PC-3 (cell line): Measurements from ENCODE around the gene ACAD11. TPM values are rescaled to one million over a fixed set of nuclear protein-coding genes. Genes with fewer than 3 reads are reported as not detected.

ENCODE experiments used
- ATAC-seq: fragments of 200-7000 bp; cut with Tn5 transposase; 2 replicates; pipeline ENCODE4 v1.9.1; 2020; ENCODE audit warnings: mild to moderate bottlenecking, moderate library complexity
- BruUV-seq: library from RNA; stranded (reverse); fragments of 400-500 nt; replicated peaks from 2 replicates; lab custom pipeline; 2021; lab: Mats Ljungman, UMichigan
- CTCF ChIA-PET: fragments of 300-600 bp; sonication (Branson Sonifier 250); formaldehyde crosslinking; loops from one replicate; lab custom pipeline; 2022; ENCODE audit warnings: antibody characterized with exemption; lab: Charles Lee
- POLR2A ChIA-PET: fragments of 300-600 bp; sonication (Branson Sonifier 250); formaldehyde crosslinking; loops from one replicate; lab custom pipeline; 2022; ENCODE audit warnings: antibody characterized with exemption; ENCODE audit not compliant: unreplicated experiment; lab: Charles Lee
- DNase-seq: peaks from one replicate; pipeline ENCODE4 v3.0.0-alpha.2; 2015
- H2AFZ ChIP-seq: fragments of 300-600 bp; sonication (generic); 2 replicates; pipeline ENCODE4 v1.6.0; 2016; ENCODE audit warnings: antibody characterized with exemption, low read length
- H3F3A ChIP-seq: fragments of 300-600 bp; sonication (generic); one replicate; pipeline ENCODE4 v1.6.0; 2017; ENCODE audit warnings: antibody characterized with exemption, low read length, control low read depth, mild to moderate bottlenecking; ENCODE audit not compliant: unreplicated experiment
- H3K27ac ChIP-seq: fragments of 300-600 bp; sonication (generic); 2 replicates; pipeline ENCODE4 v1.5.1; 2016; ENCODE audit warnings: mild to moderate bottlenecking, low read length
- H3K27me3 ChIP-seq: fragments of 300-600 bp; sonication (generic); 2 replicates; pipeline ENCODE4 v1.6.1; 2016; ENCODE audit warnings: low read length, mixed read lengths
- H3K36me3 ChIP-seq: fragments of 300-600 bp; sonication (generic); 2 replicates; pipeline ENCODE4 v1.6.1; 2016; ENCODE audit warnings: low read depth, mixed run types, low read length, mixed read lengths
- H3K4me1 ChIP-seq: fragments of 300-600 bp; sonication (generic); 2 replicates; pipeline ENCODE4 v1.5.1; 2016; ENCODE audit warnings: low read length; ENCODE audit not compliant: insufficient read depth
- H3K4me2 ChIP-seq: fragments of 300-600 bp; sonication (generic); 2 replicates; pipeline ENCODE4 v1.6.0; 2016; ENCODE audit warnings: low read length
- H3K4me3 ChIP-seq: fragments of 300-600 bp; sonication (generic); 2 replicates; pipeline ENCODE4 v1.5.1; 2016; ENCODE audit warnings: mild to moderate bottlenecking, low read length, mixed read lengths
- H3K79me2 ChIP-seq: fragments of 300-600 bp; sonication (generic); 2 replicates; pipeline ENCODE4 v1.6.1; 2017; ENCODE audit warnings: low read length, mixed read lengths
- H3K9ac ChIP-seq: fragments of 300-600 bp; sonication (generic); 2 replicates; pipeline ENCODE4 v1.6.0; 2016; ENCODE audit warnings: mild to moderate bottlenecking, low read length
- H3K9me2 ChIP-seq: fragments of 300-600 bp; sonication (generic); replicated peaks from 2 replicates; pipeline ENCODE4 v1.6.1; 2016; ENCODE audit warnings: mixed run types, low read length, mixed read lengths
- H3K9me3 ChIP-seq: fragments of 300-600 bp; sonication (generic); 2 replicates; pipeline ENCODE4 v1.6.1; 2016; ENCODE audit warnings: low read length, mixed read lengths
- H4K20me1 ChIP-seq: fragments of 300-600 bp; sonication (generic); 2 replicates; pipeline ENCODE4 v1.6.1; 2016; ENCODE audit warnings: low read length, mixed read lengths
- EZH2 ChIP-seq: fragments of 300-600 bp; sonication (generic); IDR thresholded peaks from one replicate; pipeline ENCODE4 v1.6.1; 2017; ENCODE audit warnings: antibody characterized with exemption, mild to moderate bottlenecking, low read length; ENCODE audit not compliant: unreplicated experiment
- EZH2phosphoT487 ChIP-seq: fragments of 300-600 bp; sonication (generic); IDR thresholded peaks from 2 replicates; pipeline ENCODE4 v1.6.1; 2018; ENCODE audit warnings: mild to moderate bottlenecking, antibody characterized with exemption, low read length, borderline replicate concordance
- intact Hi-C: fragments of 100-400 bp; cut with micrococcal nuclease; formaldehyde crosslinking; loops from 2 replicates; pipeline ENCODE4 v1.9.0; 2023
- total RNA-seq: library from RNA; depleted of rRNA; stranded (reverse); fragments of >200 nt; gene quantifications from 2 replicates; pipeline ENCODE4 v1.2.3, GENCODE V29; 2014
- TF ChIP-seq, protein P1 (sequence below): fragments of 300-600 bp; sonication (generic); conservative IDR thresholded peaks from 2 replicates; pipeline ENCODE4 v1.5.1; 2017; ENCODE audit warnings: antibody characterized with exemption, low read depth, mild to moderate bottlenecking, low read length

Gene ACAD11
- total RNA-seq, 1 experiment from 2014 or later = 4.7 TPM

DNA sequence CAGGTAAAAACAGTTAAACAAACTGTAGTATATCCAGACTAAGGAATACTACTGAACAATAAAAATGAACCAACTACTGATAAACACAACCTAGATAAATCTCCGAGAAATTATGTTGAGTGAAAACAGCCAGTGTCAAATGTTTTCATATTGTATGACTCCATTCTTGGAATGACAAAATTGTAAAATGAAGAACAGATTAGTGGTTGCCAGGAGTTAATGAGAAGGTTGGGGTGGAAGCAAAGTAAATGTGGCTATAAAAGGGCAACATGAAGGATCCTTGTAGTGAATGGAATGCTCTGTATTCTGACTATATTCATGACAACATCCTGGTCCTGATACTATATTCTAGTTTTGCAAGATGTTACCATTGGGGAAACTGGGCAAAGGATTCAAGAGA is 90.0 kb downstream of the ACAD11 start:
- no peaks in the 10 kb centered on the region for H4K20me1 ChIP-seq
- no peaks in the 10 kb centered on the region for H3K9me2 ChIP-seq
- H3K27ac ChIP-seq = no peak overlapping the region
- no peak for DNase-seq
- ChIA-PET POLR2A (no interaction called here), CTCF (no interaction called here)
- TF ChIP-seq, protein P1, sequence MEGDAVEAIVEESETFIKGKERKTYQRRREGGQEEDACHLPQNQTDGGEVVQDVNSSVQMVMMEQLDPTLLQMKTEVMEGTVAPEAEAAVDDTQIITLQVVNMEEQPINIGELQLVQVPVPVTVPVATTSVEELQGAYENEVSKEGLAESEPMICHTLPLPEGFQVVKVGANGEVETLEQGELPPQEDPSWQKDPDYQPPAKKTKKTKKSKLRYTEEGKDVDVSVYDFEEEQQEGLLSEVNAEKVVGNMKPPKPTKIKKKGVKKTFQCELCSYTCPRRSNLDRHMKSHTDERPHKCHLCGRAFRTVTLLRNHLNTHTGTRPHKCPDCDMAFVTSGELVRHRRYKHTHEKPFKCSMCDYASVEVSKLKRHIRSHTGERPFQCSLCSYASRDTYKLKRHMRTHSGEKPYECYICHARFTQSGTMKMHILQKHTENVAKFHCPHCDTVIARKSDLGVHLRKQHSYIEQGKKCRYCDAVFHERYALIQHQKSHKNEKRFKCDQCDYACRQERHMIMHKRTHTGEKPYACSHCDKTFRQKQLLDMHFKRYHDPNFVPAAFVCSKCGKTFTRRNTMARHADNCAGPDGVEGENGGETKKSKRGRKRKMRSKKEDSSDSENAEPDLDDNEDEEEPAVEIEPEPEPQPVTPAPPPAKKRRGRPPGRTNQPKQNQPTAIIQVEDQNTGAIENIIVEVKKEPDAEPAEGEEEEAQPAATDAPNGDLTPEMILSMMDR = no peak
- no peak for TF ChIP-seq EZH2
- TF ChIP-seq EZH2phosphoT487 = no peak
- no peaks in the 10 kb centered on the region for H3K9me3 ChIP-seq
- no peak for ATAC-seq
- intact Hi-C loops = no loop called here
- H3K9ac ChIP-seq = no peak overlapping the region
- no peaks in the 10 kb centered on the region for H3K79me2 ChIP-seq
- H2AFZ ChIP-seq = no peak overlapping the region
- BruUV-seq = no TSS peak
- H3K4me3 ChIP-seq = no peak overlapping the region
- no peaks in the 10 kb centered on the region for H3F3A ChIP-seq
- no peaks in the 10 kb centered on the region for H3K4me1 ChIP-seq
- H3K4me2 ChIP-seq = no peak overlapping the region
- H3K36me3 ChIP-seq = no peaks in the 10 kb centered on the region
- no peaks in the 10 kb centered on the region for H3K27me3 ChIP-seq

GRCh38 chr3:132569153-132569552 is 90.5 kb downstream of the ACAD11 start:
- no peaks in the 10 kb centered on the region for H4K20me1 ChIP-seq
- H3K9me3 ChIP-seq = no peaks in the 10 kb centered on the region
- H3K79me2 ChIP-seq = no peaks in the 10 kb centered on the region
- CTCF ChIA-PET = no interaction called here
- H3K27me3 ChIP-seq = no peaks in the 10 kb centered on the region
- H3K36me3 ChIP-seq = no peaks in the 10 kb centered on the region
- intact Hi-C loops = no loop called here
- H3F3A ChIP-seq = no peaks in the 10 kb centered on the region
- H3K4me3 ChIP-seq = no peak overlapping the region
- H3K9me2 ChIP-seq = no peaks in the 10 kb centered on the region
- DNase-seq = no peak
- no peak overlapping the region for H3K4me2 ChIP-seq
- POLR2A ChIA-PET = no interaction called here
- TF ChIP-seq EZH2phosphoT487 = no peak
- TF ChIP-seq EZH2 = no peak
- TF ChIP-seq, protein P1 = no peak
- no peaks in the 10 kb centered on the region for H3K4me1 ChIP-seq
- ATAC-seq = no peak
- H2AFZ ChIP-seq = no peak overlapping the region
- no TSS peak for BruUV-seq
- H3K9ac ChIP-seq = no peak overlapping the region
- no peak overlapping the region for H3K27ac ChIP-seq

- intact Hi-C loops = no loop called here
- Histone ChIP-seq H3K9me2 (no peaks in the 10 kb centered on the region), H3K4me2 (no peak overlapping the region), H3K36me3 (no peaks in the 10 kb centered on the region), H3K9ac (no peak overlapping the region), H3K4me1 (no peaks in the 10 kb centered on the region), H3K4me3 (no peak overlapping the region), H3F3A (no peaks in the 10 kb centered on the region), H3K27ac (no peak overlapping the region), H3K27me3 (no peaks in the 10 kb centered on the region), H3K79me2 (no peaks in the 10 kb centered on the region), H3K9me3 (no peaks in the 10 kb centered on the region), H2AFZ (no peak overlapping the region), H4K20me1 (no peaks in the 10 kb centered on the region)
- ATAC-seq (no peak), DNase-seq (no peak)
- ChIA-PET POLR2A (no interaction called here), CTCF (no interaction called here)
- no TSS peak for BruUV-seq
- TF ChIP-seq, protein P1 = no peak
- TF ChIP-seq EZH2 = no peak
- TF ChIP-seq EZH2phosphoT487 = no peak
Measured at GRCh38 chr3:132568422-132568821, 91.2 kb downstream of the ACAD11 start.
